ENCODE data around the gene AK9.
A peak's percentile ranks its signal among the peaks of the same experiment; 100 is the strongest.
"Not testable (repeated sequence)": the region's sequence is repeated elsewhere in the genome, so short reads cannot be mapped to it uniquely, and the experiment has no call there.

Gene AK9

DNA sequence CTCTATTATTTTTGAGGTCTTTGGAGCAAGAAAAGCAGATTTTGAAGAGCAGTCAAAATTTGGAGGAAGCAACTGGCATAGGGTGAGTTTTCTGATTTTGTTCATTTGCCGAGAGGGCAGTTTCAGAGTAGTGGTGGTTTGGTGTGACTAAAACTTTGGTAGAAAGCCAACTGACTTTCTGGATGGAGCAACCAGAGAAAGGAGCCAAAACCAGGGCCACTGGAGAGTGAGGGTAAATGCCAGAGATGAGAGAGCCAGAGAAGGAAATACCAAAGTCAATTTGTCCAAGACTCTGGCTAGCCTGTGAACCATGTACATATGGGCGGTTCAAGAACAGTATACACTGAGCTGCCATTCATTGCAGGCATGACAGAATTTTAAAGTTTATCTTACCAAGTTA lies 167.5 kb downstream of the AK9 start:
- in situ Hi-C loops (cut with HindIII; ENCODE audit: low sequenced_read_pairs) = no loop called here
- H3K4me3 ChIP-seq (ENCODE audit: low read depth, low read length) = no peak overlapping the region
- peak; percentile 74 for DNase-seq (ENCODE audit: low read depth)
- TF ChIP-seq, protein P1, sequence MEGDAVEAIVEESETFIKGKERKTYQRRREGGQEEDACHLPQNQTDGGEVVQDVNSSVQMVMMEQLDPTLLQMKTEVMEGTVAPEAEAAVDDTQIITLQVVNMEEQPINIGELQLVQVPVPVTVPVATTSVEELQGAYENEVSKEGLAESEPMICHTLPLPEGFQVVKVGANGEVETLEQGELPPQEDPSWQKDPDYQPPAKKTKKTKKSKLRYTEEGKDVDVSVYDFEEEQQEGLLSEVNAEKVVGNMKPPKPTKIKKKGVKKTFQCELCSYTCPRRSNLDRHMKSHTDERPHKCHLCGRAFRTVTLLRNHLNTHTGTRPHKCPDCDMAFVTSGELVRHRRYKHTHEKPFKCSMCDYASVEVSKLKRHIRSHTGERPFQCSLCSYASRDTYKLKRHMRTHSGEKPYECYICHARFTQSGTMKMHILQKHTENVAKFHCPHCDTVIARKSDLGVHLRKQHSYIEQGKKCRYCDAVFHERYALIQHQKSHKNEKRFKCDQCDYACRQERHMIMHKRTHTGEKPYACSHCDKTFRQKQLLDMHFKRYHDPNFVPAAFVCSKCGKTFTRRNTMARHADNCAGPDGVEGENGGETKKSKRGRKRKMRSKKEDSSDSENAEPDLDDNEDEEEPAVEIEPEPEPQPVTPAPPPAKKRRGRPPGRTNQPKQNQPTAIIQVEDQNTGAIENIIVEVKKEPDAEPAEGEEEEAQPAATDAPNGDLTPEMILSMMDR (IDR thresholded peaks at IDR 0.05; ENCODE audit: low read depth, low read length, missing control alignments) = no peak

DNA sequence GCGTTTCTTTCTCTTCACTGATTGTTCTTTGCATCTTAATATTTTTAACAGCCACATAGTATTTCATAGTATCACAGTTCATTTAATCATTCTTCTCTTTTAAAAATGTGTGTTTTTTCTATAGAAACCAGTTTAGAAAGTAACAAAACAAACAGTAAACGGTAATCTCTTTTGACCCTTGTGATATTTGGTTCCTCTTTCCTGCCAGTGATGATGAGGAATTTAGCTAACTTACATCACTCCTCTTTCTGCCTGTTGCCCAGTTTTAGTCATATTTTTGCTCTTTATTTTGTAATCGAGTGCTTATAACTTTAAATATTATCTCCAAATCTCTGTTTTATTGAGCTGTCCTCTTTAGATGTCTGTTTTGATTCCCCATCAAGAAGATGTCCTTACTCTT lies 169.9 kb downstream of the AK9 start:
- in situ Hi-C loops (cut with HindIII; ENCODE audit: low sequenced_read_pairs) = no loop called here
- TF ChIP-seq, protein P1 (IDR thresholded peaks at IDR 0.05; ENCODE audit: low read depth, low read length, missing control alignments) = no peak
- H3K4me3 ChIP-seq (ENCODE audit: low read depth, low read length) = no peak overlapping the region
- no peak for DNase-seq (ENCODE audit: low read depth)

DNA sequence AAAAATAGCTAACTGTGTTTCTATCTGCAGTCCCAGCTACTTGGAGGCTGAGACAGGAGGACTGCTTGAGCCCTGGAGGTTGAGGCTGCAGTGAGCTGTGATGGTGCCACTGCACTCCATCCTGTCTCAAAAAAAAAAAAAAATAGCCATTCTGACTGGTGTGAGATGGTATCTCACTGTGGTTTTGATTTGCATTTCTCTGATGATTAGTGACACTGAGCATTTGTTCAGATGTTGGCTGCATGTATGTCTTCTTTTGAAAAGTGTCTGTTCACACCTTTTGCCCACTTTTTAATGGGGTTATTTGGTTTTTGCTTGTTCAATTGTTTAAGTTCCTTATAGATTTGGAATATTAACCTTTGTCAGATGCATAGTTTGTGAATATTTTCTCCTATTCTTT lies 171.4 kb downstream of the AK9 start:
- H3K4me3 ChIP-seq (ENCODE audit: low read depth, low read length); in situ Hi-C loops (cut with HindIII; ENCODE audit: low sequenced_read_pairs); DNase-seq (ENCODE audit: low read depth): not testable (repeated sequence)

DNA sequence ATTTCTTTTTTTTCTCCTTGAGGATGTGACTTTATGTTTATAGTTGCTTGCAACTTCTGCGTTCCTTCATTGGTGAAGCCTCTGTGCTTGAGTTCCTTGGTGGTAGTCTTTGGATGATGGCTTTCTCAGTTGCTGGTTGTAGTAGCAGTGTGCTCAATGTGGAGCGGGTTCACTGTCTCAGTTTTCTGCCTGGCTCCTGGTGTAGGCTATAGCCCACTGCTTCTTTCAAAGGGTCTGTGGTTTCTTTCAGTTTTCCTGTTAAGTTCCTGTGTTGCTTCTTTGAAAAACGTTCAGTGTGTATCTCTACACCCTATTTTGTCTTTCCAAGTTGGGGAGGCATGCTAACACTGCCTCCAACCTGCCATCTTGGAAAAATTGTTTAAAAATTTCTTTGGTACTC lies 174.1 kb downstream of the AK9 start:
- in situ Hi-C loops (cut with HindIII; ENCODE audit: low sequenced_read_pairs) = no loop called here
- TF ChIP-seq, protein P1 (IDR thresholded peaks at IDR 0.05; ENCODE audit: low read depth, low read length, missing control alignments) = no peak
- DNase-seq (ENCODE audit: low read depth) = no peak
- H3K4me3 ChIP-seq (ENCODE audit: low read depth, low read length) = no peak overlapping the region

DNA sequence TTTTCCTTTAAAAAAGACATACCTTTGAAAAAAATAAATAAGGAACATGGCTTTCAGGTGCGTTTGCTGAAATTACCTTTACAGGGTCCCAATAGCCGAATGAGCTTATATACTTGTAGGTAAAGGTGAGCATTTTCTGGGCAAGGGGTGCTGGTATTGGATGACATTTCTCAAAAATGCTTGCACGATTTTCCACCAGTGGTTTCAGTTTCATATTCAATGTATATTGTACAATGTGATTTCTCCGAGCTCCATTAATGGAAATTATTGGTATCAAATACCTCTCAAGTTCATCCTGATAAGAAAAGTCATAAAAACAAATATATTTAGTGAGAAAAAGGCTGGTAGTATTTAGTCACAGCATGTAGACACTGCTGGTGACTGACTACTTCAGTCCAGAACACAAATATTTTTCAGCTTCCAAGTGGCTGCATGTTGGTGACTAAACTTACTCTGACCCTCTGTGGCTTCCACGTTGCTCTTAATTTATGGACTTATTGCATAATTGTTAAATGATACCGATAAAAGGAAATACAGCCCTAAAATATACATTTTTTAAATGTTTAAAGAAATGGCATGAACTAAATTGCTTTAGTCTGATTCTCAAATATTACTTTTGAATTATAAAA lies 175.1 kb downstream of the AK9 start:
- TF ChIP-seq, protein P1 (IDR thresholded peaks at IDR 0.05; ENCODE audit: low read depth, low read length, missing control alignments) = no peak
- in situ Hi-C loops (cut with HindIII; ENCODE audit: low sequenced_read_pairs) = no loop called here
- no peak for DNase-seq (ENCODE audit: low read depth)

DNA sequence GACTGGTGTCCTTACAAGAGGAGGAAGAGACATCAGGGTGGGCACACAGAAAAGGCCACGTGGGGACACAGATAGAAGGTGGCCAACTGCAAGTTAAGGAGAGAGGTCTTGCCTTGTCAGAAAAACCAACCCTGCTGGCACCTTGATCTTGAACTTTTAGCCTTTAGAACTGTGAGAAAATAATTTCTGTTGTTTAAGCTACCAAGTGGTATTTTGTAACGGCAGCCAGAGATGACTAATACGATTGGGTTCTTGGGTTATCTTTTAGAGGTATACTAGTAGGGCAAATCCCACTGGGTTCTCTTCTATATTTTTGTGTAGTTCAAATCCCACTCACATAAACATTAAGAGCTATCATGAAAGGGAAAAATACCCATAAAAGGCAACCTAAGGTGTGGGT lies 176.1 kb downstream of the AK9 start:
- in situ Hi-C loops (cut with HindIII; ENCODE audit: low sequenced_read_pairs) = no loop called here

More for the DNA sequence above, 175.1 kb downstream of the AK9 start:
- H3K4me3 ChIP-seq (ENCODE audit: low read depth, low read length) = no peak overlapping the region

DNA sequence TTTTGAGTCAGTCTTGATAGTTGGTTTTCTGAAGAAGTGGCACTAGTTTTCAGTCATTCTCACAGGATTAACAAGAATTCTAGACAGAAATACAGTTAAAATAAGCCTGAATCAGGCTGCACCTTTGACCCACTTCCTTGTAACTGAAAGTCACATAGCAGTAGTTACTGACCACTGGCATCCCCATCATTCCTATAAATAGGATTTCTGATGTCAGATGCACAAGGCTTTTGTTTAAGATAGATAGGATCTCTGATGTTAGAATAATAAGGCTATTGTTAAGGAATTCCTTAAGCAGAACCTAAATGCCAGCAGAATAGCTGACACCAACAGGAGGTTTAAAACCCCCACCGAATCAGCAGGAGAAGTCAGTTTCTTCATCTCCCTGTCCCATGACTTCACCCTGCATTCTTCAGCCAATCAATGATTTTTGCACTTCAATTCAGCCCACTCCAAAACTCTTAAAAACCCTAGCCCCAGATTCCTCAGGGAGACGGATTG lies 177.4 kb downstream of the AK9 start:
- no peak overlapping the region for H3K4me3 ChIP-seq (ENCODE audit: low read depth, low read length)
- in situ Hi-C loops (cut with HindIII; ENCODE audit: low sequenced_read_pairs) = no loop called here
- peak; percentile 63 for DNase-seq (ENCODE audit: low read depth)
- TF ChIP-seq, protein P1 (IDR thresholded peaks at IDR 0.05; ENCODE audit: low read depth, low read length, missing control alignments) = no peak

More for the DNA sequence above, 176.1 kb downstream of the AK9 start:
- no peak for DNase-seq (ENCODE audit: low read depth)
- TF ChIP-seq, protein P1 (IDR thresholded peaks at IDR 0.05; ENCODE audit: low read depth, low read length, missing control alignments) = no peak
- H3K4me3 ChIP-seq (ENCODE audit: low read depth, low read length) = no peak overlapping the region

All from astrocyte of the cerebellum (primary cell).